ENCODE results near the gene ALB.

Gene ALB

DNA sequence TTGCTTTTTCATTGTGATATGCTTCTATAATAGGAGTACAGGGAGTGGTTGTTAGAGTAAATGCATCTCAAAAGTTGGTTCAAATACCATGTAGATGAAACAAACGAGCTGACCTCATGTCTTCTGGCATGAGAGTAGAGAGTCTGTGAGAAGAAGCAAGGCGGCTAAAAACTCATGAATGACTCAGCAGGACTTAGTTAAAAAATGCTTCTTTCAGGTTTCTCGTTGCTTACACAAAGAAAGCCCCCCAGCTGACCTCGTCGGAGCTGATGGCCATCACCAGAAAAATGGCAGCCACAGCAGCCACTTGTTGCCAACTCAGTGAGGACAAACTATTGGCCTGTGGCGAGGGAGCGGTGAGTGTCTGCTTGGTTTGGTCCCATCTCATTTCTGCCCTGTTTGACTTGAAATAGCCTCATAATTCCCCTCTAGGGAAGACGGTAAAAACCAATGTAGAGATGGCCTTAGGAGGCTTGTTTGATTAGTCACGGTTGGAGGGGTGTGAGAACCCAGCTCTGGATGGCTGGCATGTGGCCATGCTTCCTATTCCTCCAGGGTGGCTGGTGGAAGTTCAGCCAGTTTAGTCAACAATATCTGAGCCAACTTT lies 46.4 kb downstream of the ALB start:
- DNase-seq (ENCODE audit: low read depth in 1 of 2, low spot score in 1 of 2): no peak

DNA sequence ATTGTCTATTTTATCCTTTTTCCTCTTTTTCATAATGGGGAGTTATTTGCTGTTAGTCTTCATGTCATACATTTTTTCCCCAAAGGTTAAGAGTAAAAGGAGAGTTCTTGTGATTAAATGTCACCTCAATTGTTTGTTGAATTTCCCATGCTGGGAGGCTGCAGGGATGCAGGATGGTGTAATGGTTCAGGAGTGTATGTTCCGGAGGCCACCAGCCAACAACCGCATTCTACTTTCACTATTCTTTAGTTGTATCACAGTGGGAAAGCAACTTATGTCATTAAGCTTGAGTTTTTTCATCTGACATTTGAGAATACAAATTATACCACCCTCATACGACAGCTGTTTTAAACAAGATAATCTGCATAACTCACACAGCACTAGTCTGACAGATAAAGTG lies 47.3 kb downstream of the ALB start:
- no peak for DNase-seq (ENCODE audit: low read depth in 1 of 2, low spot score in 1 of 2)

DNA sequence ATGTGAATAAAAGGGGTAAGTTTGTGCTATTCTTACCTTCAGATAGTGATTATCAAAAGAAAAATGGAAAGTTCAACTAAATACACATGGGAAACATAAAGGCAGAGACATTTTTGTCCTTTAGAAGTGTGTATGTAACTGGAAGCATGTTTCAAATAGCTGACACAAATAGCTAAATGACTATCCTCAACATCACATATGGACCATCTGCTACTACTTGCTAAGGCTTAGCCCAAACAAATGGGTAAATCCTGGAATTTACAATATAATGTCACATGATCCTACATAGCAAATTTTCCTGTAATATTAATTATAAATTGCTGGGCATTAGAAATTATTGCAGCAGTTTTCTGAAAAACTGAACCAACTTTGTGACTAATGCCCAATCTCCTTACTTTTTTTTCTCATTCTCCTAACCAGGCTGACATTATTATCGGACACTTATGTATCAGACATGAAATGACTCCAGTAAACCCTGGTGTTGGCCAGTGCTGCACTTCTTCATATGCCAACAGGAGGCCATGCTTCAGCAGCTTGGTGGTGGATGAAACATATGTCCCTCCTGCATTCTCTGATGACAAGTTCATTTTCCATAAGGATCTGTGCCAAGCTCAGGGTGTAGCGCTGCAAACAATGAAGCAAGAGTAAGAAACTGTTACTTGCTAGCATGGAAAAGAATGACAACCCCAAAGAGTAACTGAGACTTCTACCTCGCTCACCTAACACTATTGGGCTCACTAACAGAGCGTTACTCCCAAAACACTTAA lies 48.1 kb downstream of the ALB start:
- DNase-seq (ENCODE audit: low read depth in 1 of 2, low spot score in 1 of 2): no peak

DNA sequence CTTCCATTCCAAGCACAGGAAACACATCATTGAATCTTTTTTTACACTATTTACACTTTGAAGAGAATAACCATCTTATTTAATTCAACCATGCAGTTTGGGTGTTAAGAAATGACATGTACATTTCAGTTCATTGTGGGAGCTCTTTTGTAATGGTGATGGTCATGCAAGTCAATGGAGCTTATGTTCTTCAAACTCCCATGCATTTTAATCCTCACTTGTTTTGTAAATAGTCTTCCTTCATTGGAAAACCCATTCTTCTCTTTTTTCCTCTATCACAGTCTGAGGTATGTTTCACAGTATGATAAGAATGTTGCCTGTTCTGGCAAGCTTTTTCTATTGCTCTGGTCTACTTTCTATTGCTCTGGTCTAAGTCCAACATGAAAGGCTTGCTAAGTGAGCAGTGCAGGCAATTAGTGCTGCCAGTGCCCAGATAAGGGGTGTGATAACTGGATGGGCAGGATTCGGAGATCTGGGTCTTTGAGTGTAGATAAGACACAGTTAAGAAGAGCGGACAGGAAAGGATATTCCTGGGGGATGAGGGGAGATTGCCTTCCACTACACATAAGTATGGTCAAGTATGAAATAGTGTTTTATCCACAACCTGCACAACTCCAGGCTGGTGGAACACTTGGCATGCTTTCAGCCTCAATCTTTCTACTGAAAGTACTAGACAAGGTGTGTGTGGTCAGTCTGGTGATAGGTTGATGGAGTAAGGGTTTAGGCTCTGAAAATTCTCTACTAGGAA lies 49.0 kb downstream of the ALB start:
- DNase-seq (ENCODE audit: low read depth in 1 of 2, low spot score in 1 of 2): no peak

DNA sequence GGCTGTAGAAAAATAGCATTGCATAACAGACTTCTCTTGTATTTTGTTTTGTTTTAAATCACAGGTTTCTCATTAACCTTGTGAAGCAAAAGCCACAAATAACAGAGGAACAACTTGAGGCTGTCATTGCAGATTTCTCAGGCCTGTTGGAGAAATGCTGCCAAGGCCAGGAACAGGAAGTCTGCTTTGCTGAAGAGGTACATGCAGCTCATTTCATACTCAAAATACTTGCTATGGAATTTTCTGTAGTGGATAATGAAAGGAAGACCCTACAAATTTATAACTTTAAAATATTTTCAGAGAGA lies 49.6 kb downstream of the ALB start:
- no peak for DNase-seq (ENCODE audit: low read depth in 1 of 2, low spot score in 1 of 2)

DNA sequence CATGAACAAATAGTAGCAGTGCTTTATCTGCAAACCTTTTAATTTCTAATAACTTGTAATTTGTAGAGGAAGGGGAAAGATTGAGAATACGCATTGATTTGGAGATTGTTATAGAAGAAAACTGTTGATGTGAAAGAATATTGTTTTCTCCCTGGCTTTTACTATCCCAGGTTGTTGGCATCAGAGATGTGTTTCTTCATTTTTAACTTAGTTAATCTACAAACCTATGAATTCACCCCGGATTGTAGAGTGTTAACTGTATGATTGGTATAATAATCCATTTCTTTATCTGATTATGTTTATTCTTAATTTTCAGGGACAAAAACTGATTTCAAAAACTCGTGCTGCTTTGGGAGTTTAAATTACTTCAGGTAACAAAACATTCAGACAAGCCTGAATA lies 50.8 kb downstream of the ALB start:
- DNase-seq (ENCODE audit: low read depth in 1 of 2, low spot score in 1 of 2): no peak

DNA sequence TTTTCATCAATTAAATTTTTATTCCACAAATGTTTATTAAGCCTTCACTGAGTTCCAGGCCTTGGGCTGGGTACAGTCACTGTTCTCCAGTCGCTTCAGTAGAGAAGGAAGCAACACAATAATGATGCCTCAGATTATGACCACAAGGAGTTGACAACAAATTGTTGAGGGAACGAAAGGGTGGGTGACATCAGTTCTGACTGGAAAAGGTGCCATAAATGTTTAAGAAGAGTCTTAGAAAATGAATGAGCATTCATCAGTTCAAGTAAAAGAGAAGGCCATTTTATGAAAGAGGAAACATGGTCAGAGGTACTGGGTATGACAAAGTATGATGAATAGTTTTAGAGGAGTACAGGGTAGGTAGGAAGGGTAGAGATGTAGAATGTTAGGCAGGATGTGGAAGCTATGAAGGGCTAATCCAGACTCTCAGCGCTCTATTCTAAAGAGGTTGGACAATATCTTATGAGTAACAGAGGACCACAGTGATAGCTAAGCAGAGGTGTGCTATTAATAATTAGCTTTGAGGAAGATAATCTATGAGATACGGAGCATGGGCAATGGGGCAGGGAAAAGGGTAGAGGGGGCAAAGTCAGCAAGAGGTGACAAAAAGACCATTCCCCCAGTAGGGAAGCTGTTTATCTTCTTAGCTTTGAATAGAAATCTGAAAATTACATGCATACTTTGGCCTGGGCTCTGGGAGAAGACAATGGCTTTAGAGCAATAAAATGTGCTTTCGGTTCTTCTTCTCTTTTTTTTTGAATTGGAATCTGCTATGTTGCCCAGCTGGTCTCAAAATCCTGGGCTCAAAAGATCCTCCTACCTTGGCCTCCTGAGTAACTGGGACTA lies 52.3 kb downstream of the ALB start:
- no peak for DNase-seq (ENCODE audit: low read depth in 1 of 2, low spot score in 1 of 2)

DNA sequence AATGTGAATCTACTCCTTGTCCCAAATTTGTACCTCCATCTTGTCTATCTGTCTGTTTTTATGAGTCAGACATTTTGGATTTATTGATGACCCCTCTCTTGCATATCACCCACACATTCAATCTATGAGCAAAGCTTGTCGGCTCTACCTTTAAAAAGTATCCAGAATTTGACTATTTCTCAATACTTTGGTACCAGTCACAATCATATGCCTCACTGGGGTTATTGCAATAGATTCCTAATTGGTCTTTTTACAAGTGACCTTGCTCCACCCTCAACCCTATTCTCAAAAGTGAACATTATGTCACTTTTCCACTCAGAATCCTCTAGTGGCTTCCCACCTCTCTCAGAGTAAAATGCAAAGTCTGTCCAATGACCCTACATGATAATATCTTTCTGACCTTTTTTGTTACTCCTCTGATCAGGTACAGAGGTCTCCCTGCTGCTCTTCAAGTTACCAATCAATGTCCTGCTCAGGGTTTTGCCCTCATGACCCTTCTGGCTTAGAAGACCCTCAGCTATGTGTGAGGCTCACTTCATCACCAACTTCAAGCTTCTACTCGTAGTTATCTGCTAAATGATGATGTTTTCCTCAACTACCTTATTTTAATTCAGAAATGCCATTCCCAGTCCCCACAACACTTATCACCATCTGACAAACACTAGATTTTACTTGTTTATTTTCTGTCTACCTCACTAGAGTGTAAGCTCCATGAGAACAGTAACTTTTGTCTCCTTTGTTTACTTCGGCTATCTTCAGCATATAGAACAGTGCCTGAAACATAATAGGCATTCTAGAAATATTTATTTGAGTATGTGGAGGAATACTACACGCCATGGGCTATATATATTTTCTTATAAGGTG lies 54.3 kb downstream of the ALB start:
- DNase-seq (ENCODE audit: low read depth in 1 of 2, low spot score in 1 of 2): no peak

DNA sequence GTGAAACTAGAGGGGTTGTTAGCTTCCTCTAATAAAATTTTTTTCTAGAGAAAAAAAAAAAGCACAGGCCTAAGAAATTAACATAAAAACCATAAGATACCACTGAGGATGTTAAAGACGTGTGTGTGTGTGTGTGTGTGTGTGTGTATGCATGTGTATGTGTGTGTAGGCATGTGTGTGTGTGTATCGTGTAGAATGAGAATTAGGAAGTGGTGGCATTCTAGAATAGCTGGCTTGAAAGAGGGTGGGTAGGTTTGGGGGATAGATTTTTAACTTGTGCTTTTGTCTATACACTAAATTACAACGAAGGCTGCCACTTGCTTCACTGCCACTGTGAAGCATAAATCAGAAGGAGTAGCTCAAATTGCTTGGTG lies 54.9 kb downstream of the ALB start:
- DNase-seq (ENCODE audit: low read depth in 1 of 2, low spot score in 1 of 2): no peak

DNA sequence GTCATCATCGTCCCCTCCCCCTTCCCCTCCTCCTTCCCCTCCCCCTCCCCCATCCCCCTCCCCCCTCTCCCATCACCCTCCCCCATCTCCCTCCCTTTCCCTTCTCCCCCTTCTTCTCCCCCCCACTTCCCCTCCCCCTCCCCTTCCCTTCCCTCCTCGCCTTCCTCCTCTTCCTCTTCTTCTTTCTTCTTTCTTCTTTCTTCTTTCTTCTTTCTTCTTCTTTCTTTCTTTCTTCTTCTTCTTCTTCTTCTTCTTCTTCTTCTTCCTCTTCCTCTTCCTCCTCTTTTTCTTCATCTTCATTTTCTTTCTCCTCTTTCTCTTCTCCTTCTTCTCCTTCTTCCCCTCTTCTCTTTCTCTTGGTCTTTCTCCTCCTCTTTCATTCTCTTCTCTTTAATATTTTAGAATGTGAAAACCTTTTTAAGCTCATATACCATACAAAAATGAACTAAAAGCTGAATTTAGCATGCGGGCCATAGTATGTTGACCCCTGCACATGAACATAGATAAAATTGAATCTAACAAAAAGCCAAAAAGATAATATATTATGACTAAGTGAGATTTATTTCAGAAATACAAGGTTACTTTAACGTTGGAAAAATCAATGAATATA lies 56.9 kb downstream of the ALB start:
- no peak for DNase-seq (ENCODE audit: low read depth in 1 of 2, low spot score in 1 of 2)

DNA sequence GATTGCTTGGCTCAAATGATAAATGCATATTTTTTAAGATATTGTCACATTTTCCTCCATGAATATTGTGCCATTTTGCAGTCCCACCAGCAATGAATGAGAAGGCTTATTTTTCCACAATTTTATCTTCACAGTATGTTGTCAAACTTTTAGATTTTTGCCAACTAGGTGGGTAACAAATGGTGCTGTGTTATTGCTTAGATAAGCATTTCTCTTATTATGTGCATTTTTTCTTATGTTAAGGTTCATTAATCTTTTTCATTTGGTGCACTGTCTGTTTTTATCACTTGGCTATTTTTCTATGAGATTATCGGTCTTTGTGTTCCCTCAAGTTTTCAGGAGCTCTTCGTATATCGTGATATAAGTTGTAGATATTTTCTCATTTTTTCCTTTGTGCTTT lies 64.1 kb downstream of the ALB start:
- no peak for DNase-seq (ENCODE audit: low read depth in 1 of 2, low spot score in 1 of 2)

DNA sequence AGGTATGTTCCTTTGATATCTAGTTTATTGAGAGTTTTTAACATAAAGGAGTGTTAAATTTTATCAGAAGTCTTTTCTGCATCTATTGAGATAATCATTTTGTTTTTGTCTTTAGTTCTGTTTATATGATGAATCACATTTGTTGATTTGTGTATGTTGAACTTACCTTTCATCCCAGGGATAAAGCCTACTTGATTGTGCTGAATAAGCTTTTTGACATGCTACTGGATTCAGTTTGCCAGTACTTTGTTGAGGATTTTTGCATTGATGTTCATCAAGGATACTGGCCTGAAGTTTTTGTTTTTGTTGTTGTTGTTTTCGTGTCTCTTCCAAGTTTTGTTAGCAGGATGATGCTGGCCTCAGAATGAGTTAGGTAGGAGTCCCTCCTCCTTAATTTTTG lies 66.6 kb downstream of the ALB start:
- DNase-seq (ENCODE audit: low read depth in 1 of 2, low spot score in 1 of 2): no peak
